ENCODE measurements around the gene GALNTL6.
"Not testable (repeated sequence)": the region's sequence is repeated elsewhere in the genome, so short reads cannot be mapped to it uniquely, and the experiment has no call there.

The GALNTL6 gene

DNA sequence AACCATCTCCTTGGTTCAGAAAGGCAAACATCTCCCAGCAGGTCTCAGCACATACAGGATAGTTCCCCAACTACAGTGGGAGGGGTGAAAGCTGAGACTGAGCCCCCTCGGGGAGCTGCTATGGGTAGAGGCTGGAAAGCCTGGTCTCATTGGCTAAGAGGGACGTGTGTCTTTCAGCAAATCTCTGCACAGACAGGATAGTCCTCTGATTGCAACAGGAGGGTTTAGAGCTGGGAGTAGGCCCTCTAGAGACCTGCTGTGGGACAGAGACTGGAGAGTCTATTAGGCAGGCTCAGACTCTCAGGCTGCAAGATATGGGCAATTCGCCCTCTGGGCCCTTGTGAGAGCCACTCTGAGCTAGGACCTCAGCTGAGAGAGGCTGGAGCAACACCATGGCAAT, 1083.8 kb downstream of the GALNTL6 start:
- in situ Hi-C loops (cut with MboI; ENCODE audit: low sequenced_read_pairs), result no loop called here

DNA sequence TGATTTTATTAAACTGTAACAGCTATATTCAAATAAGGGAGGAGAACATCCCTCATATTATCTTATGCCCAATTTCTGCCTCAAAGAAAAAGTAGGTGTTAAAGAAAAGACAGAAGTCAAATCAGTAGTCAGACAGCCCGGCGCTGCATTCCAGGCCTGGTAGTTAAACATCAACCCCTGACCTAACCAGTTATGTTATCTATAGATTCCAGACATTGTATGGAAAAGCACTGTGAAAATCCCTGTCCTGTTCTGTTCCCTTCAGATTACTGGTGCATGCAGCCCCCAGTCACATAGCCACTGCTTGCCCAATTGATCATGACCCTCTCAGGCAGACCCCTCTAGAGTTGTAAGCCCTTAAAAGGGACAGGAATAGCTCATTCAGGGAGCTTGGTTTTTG, 1085.5 kb downstream of the GALNTL6 start:
- in situ Hi-C loops (cut with MboI; ENCODE audit: low sequenced_read_pairs), result no loop called here

- in situ Hi-C loops (cut with MboI; ENCODE audit: low sequenced_read_pairs), result no loop called here
Observed at GRCh38 chr4:172899861-172900260, 1086.7 kb downstream of the GALNTL6 start.

DNA sequence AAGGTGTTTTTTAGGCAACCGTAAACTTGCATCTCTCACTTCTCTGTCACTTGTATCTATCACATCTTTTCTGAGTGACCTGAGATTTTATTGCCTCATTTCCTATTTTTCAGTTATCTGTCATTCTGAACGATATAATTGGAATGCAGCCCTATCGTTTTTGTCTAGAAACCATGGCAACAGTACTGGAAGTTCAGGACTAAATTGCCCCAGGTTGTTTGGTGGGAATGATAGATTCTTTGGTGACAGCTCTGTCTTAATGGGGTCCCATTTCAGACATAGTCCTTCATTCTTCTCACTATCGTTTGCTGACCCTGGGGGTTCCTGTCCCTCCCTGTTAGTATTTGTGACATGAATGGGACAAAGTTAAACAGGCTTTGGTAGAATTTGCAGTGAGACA, 1087.7 kb downstream of the GALNTL6 start:
- in situ Hi-C loops (cut with MboI; ENCODE audit: low sequenced_read_pairs), result no loop called here

- in situ Hi-C loops (cut with MboI; ENCODE audit: low sequenced_read_pairs), result not testable (repeated sequence)
Observed at GRCh38 chr4:172912468-172912867, 1099.3 kb downstream of the GALNTL6 start.

DNA sequence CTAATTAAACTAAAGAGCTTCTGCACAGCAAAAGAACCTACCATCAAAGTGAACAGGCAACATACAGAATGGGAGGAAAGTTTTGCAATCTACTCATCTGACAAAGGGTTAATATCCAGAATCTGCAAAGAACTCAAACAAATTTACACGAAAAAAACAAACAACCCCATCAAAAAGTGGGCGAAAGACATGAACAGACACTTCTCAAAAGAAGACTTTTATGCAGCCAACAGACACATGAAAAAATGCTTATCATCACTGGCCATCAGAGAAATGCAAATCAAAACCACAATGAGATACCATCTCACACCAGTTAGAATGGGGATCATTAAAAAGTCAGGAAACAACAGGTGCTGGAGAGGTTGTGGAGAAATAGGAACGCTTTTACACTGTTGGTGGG, 1104.2 kb downstream of the GALNTL6 start:
- in situ Hi-C loops (cut with MboI; ENCODE audit: low sequenced_read_pairs), result not testable (repeated sequence)

DNA sequence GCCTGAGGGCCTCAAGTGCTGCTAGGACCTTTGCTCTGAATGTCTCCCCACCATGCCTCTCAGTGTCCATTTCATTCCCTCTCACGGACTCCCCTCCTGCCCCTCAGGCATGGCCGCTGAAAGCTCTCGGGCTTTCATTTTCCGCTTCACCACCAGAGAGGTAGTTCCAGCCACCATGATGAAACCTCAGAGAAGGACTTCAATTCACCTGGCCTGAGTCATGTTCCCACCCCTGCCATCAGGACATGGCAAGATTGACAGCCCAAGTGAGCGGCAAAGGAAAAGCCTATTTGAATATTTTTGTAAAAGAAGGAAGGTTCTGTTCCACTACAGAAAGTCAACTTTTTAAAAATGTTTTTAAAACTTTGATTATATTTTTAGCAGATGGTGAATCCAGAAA, 1106.1 kb downstream of the GALNTL6 start:
- in situ Hi-C loops (cut with MboI; ENCODE audit: low sequenced_read_pairs), result no loop called here

GRCh38 chr4:172927096-172927814, 1114.1 kb downstream of the GALNTL6 start:
- in situ Hi-C loops (cut with MboI; ENCODE audit: low sequenced_read_pairs), result no loop called here

GRCh38 chr4:172928347-172928746, 1115.1 kb downstream of the GALNTL6 start:
- in situ Hi-C loops (cut with MboI; ENCODE audit: low sequenced_read_pairs), result no loop called here

DNA sequence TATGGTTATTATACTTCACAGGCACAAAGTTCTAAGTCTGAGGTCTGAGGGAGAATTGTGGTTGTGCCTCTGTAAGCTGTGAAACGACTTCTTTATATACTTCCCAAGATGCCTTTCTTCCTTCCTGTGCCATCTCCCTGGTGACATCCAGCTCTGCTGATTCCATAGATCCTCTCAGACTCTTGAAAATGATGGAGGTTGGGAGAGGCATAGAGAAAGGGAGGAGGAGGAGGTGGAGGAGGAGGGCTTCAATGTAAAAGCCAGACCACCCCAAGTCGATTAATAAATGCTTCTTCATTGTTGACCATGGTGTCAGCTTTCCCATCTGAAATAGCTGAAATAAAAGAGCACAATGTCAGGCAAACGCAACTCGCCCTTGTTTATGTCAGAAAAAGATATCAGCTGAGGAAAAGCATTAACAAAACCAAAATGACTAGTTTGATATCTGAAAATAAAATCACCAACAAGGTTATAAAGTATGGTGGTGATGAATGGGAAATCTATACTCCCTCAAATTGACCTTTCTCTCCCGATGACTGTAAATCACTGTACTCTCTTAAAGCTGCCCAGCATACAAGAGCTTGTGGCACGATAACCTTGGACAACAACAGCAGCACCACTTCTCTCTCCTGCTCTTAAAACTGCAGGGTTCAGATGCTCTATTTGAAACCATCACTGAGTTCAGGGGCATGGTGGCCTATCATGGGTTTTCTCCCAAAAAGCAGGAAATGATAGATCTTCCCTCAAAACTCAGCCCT, 1125.0 kb downstream of the GALNTL6 start:
- in situ Hi-C loops (cut with MboI; ENCODE audit: low sequenced_read_pairs), result no loop called here

DNA sequence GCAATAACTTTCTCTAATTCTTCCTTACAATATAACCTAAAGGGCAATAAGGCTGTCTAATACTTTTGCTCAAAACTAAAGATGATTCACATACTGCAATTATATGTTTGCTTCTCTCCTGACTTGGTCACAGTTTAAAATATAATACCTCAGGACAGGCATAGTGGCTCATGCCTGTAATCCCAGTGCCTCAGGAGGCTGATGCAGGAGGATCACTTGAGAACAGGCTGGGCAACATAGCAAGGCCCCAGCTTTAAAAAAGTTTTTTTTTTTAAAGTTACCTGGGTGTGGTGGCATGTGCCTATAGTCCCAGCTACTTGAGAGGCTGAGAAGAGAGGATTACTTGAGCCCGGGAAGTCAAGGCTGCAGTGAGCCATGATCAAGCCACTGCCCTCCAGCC, 1125.7 kb downstream of the GALNTL6 start:
- in situ Hi-C loops (cut with MboI; ENCODE audit: low sequenced_read_pairs), result no loop called here

GRCh38 chr4:172942840-172943239, 1129.6 kb downstream of the GALNTL6 start:
- in situ Hi-C loops (cut with MboI; ENCODE audit: low sequenced_read_pairs), result no loop called here

DNA sequence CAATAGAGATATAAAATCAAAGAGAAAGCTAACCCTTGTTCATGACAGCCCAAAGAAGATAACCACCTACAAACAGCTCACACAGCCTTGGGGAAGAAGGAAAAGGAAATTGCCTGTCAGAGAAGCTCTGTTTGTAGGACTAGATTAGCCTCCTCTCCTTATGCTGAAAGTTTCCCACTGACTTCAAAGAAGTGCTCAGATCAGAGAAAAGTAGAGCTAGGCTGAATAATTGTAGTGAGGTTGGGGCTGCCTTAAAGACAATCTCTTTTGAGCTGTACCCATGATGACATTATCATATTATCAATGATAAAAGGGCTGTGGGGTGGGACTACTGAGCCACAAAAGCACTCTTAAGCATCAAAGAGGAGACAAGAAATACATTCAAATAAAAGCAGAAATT, 1132.4 kb downstream of the GALNTL6 start:
- in situ Hi-C loops (cut with MboI; ENCODE audit: low sequenced_read_pairs), result no loop called here

GRCh38 chr4:172946503-172946902, 1133.3 kb downstream of the GALNTL6 start:
- in situ Hi-C loops (cut with MboI; ENCODE audit: low sequenced_read_pairs), result no loop called here

DNA sequence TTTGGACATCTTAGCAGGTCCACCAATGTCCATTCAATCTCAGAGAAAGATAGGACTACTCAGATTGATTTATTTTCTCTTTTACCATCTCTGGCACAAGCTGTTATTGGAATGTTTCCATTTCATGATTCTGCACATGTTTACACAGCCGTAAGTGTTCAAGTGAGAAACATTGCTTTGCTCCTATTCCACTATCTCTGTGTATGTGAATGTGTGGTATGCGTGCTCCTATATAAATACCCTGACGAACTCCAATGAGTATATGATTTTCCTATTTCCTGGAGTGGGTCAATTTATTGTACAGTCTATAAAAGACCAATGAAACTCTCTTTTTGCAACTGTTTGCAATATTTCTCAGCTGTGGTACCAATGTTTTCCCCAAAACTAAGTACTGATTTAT, 1134.4 kb downstream of the GALNTL6 start:
- in situ Hi-C loops (cut with MboI; ENCODE audit: low sequenced_read_pairs), result no loop called here

DNA sequence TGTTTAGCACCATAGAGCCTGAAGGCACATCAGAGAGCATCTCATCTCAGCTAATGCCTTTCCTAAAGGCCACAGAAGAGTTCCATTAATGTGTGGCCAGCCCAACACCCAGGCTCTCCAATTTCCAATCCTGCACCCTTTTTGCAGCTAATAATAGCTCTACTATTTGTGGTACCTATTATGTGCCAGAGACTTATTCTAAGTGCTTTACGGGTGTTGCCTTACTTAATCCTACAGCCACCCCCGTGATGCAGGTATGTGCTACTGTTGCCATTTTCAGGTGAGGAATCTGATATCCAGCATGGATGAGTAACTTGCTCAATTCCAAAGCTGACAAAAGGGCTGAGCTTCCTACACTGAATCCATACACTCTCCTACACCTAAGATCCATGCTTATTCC, 1137.8 kb downstream of the GALNTL6 start:
- in situ Hi-C loops (cut with MboI; ENCODE audit: low sequenced_read_pairs), result no loop called here

GRCh38 chr4:172951679-172952451, 1138.7 kb downstream of the GALNTL6 start:
- in situ Hi-C loops (cut with MboI; ENCODE audit: low sequenced_read_pairs), result no loop called here

DNA sequence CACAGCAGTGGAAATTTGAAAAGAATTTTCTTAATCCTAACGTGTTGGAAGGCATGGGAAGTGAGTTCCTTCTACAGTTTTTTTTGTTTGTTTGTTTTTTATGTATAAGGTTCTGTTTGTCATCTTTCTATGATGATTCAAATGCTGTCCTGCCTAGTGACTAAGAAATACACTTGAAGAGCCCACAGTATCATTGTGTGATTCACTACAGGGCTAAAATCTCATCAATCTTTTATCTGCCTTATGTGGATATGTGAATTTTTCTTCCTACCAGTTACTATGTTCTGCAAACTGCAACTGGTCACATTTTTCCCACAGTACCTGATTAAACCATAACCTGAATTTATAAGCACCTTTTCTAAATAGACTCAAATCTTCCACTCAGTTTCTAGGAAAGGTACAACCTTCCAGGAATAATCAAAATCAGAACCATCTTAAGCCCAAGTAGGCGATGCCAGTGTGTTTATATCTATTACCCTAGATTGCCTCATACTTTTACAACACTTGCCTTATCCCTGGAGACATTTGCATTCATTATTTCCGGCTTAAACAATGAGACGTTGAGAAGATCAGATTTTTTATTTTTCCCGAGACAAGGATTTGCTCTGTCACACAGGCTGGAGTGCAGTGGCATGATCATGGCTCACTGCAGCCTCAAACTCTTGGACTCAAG, 1140.8 kb downstream of the GALNTL6 start:
- in situ Hi-C loops (cut with MboI; ENCODE audit: low sequenced_read_pairs), result no loop called here

GRCh38 chr4:172956340-172956739, 1143.1 kb downstream of the GALNTL6 start:
- in situ Hi-C loops (cut with MboI; ENCODE audit: low sequenced_read_pairs), result not testable (repeated sequence)

DNA sequence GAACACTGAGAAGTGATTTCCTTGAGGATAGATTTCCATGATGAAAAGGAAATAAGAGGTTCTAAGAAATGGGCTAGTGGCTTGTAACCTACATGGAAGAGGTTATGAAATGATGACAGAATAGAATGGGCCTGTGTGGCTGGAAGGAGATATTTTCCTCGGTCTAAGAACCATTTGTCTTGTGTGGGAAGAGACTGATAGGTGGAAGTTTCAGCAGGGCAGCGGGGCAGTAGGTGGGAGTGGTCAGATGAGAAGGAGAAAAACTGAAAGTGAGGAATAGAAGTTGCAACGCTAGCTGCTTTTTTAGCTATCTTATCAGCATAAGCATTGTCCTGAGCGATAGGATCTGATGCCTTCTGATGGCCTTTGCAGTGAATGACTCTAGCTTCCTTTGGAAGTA, 1144.0 kb downstream of the GALNTL6 start:
- in situ Hi-C loops (cut with MboI; ENCODE audit: low sequenced_read_pairs), result no loop called here
